NT2/D1 (cell line): ENCODE results near the gene EFCAB6.

Source experiments
- SUZ12 ChIP-seq: IDR thresholded peaks from 2 replicates; pipeline ENCODE4 v1.6.1; 2011; ENCODE audit not compliant: insufficient read length, insufficient read depth; ENCODE audit errors: extremely low read depth
- YY1 ChIP-seq: IDR thresholded peaks from 2 replicates; pipeline ENCODE4 v1.6.1; 2011; ENCODE audit not compliant: insufficient read length, insufficient read depth
- ZNF274 ChIP-seq: IDR thresholded peaks from 2 replicates; pipeline ENCODE4 v1.6.1; 2011; ENCODE audit warnings: mild to moderate bottlenecking, low read depth, low read length

- TF ChIP-seq ZNF274 (no peak), YY1 (no peak), SUZ12 (no peak)
Observed at GRCh38 chr22:43620197-43620596, 191.9 kb downstream of the EFCAB6 start.
